ENCODE data around the gene TMEM115.
A peak's percentile ranks its signal among the peaks of the same experiment; 100 is the strongest.

TMEM115 gene

GRCh38 chr3:50375258-50375931 lies 16.1 kb upstream of the TMEM115 start:
- DNase-seq, result no peak

GRCh38 chr3:50374363-50375257 lies 15.3 kb upstream of the TMEM115 start:
- no peak for DNase-seq

DNA sequence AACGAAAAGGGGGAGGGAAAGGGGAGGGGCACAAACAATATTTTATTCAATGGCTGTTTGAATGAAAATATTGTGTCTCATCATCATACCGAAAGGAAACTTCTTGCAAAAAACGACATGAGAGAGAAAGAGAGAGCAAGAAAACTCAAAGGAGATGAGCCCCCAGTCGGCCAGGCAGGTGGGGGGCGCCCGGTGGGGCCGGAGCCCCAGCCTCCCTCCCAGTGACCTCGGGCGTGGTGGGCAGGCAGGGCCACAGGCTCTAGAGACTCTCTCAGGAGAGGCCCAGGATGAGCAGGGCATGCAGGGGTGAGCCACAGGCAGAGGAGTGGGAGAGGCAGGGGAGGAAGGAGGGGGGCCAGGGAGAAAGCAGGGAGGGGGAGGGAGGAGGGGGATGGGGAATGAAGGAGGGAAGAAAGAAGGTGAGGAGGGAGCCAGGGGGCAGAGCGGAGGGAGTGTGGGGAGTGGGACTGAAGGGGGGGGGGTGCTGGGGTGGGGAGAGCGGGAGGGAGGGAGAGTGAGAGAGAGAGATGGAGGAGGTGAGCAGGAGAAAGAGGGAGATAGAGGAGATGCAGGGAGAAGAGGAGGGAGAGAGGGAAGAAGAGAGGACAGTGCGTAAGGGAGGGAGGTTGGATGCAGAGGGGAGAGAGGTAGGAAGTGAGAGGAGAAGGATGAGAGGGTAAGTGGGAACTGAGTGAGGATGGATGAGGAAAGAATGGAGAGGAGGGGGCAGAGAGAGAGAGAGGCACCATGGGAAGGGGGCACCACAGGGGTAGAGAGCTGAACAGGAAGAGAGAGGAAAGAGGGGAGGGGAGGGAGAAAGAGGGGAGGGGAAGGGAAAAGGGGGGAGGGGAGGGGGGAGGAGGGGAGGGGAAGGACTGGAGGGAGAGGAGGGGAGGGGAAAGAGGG lies 14.1 kb upstream of the TMEM115 start:
- DNase-seq, result no peak

GRCh38 chr3:50372349-50372748 lies 13.0 kb upstream of the TMEM115 start:
- DNase-seq, result no peak

DNA sequence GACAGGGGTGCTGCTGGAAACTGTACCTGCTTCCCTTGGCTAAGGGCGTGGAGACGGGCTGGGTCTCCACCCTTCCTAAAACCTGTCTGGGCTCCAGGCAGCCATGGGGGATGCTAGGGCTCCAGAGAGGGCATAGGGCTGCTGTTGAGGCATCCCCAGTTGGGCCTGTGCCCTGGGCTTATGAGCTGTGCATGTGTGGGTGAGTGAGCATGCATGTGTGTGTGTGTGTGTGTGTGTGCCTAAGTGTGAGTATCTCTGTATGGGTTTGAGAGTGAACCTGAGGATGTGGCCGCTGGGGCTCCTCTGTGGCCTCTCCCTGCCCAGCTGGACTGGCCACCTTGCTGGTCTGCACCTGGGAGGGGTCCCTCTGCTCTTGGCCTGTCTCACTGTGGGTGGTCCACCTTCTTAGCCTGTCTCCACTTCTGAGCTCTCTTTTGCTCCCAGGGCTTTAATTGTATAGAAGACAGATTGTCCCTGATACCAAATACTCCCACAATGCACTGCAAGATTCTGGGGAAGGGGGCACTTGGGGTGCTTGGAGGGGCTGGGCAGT lies 11.9 kb upstream of the TMEM115 start:
- no peak for DNase-seq

- DNase-seq, result no peak
These were observed 11.3 kb upstream of the TMEM115 start for GRCh38 chr3:50370594-50370993.

- DNase-seq, result no peak
These were observed 9.8 kb upstream of the TMEM115 start for GRCh38 chr3:50369012-50369670.

DNA sequence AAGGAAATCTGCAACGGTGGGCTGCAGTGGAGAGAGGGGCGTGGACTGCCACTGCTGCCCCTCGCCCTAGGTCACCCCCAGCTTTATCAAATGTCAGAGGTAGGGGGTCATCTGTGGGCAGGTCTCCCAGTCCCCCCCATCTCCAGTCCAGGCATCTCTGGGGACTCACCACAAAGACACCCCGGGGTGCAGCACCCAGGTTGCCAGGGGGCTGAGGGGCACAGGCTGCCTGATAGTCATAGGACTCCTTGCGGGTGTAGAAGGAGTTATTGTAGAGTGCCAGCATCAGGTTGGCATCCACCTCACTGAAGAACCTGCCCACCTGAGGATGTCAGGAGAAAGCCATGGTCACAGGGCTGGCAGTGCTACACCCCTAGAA lies 6.5 kb upstream of the TMEM115 start:
- no peak for DNase-seq

GRCh38 chr3:50365080-50365841 lies 5.9 kb upstream of the TMEM115 start:
- DNase-seq, result peak; percentile 95

DNA sequence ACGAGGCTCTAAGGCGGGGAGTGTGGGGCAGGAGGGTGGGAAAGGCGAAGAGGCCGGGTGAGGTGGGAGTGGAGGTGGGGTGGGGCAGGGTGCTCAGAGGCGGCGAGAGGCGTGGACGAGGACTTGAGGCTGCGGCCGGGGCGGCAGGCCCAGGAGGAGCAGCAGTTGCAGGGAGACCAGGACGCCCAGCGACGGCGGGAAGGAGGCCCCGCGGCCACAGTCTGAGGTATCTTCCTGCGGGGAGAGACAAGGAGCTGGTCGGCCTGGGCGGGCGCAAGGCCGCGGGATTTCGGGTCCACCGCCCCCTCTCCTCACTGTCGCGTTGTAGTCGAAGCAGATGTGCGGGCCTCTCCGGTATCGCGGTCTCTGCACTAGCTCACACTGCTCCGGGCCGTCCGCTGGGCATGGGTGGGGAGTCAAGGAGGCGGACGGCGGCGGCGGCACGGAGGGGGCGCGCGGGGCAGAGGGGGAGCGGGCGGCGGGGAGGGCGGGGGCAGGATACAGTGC lies 5.3 kb upstream of the TMEM115 start:
- no peak for DNase-seq

GRCh38 chr3:50359760-50360110 lies 414 bp upstream of the TMEM115 start:
- DNase-seq, result no peak

DNA sequence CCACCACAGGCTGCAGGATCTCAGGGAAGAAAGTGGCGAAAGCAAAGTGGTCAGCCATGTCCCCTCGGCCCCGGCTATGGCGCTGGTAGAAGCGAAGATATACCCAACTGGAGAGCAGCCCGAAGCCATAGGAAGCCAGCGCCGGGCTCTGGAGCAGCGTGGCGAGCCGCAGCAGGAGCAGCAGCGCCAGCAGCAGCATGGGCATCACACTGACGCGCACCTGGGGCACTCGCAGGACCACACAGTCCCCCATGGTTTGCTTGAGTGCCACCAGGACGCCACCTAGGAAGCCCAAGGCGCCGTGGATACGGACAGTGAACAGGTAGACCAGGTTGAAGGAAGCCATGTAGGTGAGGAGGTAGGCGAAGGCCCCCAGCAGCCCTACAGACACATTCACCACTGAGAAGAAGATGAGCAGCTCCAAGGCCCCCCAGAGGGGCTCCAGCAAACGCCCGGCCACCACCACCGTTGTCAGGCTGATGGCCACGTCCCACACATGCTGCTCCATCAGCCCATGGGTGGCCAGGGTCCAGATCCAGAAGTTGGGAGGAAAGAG lies 888 bp downstream of the TMEM115 start:
- DNase-seq, result no peak

GRCh38 chr3:50357481-50357880 lies 1.8 kb downstream of the TMEM115 start:
- no peak for DNase-seq

DNA sequence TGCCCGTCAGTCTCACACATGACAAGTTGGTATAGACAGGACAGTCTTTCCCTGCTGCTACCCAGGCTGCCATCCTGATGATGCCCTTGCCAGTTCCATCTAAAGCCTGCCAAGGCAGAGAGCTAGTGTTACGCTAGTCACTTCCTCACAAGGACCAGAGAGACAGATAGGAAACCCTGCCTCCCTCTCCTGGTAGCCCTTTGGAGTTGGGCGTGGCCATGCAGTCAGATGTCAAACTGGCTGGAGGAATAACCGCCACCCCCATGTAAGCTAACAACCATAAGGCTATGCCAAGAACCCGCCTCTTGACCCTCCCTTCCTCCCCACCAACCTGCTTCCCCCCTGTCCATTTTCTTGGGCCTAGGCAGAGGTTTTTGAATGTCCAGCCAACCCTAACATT lies 2.8 kb downstream of the TMEM115 start:
- no peak for DNase-seq

GRCh38 chr3:50355829-50356552 lies 3.3 kb downstream of the TMEM115 start:
- no peak for DNase-seq

- DNase-seq, result no peak
These were observed 4.5 kb downstream of the TMEM115 start for GRCh38 chr3:50354850-50355249.

- no peak for DNase-seq
These were observed 5.0 kb downstream of the TMEM115 start for GRCh38 chr3:50354186-50354764.

- DNase-seq, result no peak
These were observed 5.9 kb downstream of the TMEM115 start for GRCh38 chr3:50353245-50354004.

DNA sequence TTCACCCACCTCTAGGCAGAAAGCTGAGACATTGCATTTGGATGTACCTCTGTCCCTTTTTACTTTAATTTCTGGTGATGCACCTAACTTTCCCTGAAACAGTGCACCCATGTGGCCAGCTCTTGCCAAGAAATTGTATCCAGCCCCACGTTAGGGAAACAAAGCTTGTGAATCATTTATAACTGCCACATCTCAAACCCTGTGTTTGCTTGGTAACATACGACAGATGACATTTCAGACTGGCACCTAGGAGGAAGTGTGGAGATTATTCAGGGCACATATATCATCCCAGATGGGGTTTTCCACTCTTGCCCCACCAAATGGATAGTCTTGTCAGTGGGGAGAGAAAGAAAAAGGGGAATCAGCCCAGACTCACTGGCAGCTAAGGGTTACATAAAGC lies 6.5 kb downstream of the TMEM115 start:
- no peak for DNase-seq
